GM08714 (cell line): ENCODE measurements around the gene WWC2.

Source experiments
- H3K4me3 ChIP-seq: fragments of 200-500 bp; sonication (Bioruptor generic); 2 replicates; pipeline ENCODE4 v1.5.1; 2014; ENCODE audit warnings: mild to moderate bottlenecking, low read length, inconsistent platforms
- ZNF274 ChIP-seq: IDR thresholded peaks from 2 replicates; pipeline ENCODE4 v1.6.1; 2012; ENCODE audit warnings: mild to moderate bottlenecking, low read depth, low read length

The WWC2 gene

GRCh38 chr4:183362036-183362435, 263.0 kb downstream of the WWC2 start:
- no peak overlapping the region for H3K4me3 ChIP-seq
- no peak for TF ChIP-seq ZNF274

- no peak for TF ChIP-seq ZNF274
- no peak overlapping the region for H3K4me3 ChIP-seq
These were observed 264.0 kb downstream of the WWC2 start for GRCh38 chr4:183362916-183363542.

DNA sequence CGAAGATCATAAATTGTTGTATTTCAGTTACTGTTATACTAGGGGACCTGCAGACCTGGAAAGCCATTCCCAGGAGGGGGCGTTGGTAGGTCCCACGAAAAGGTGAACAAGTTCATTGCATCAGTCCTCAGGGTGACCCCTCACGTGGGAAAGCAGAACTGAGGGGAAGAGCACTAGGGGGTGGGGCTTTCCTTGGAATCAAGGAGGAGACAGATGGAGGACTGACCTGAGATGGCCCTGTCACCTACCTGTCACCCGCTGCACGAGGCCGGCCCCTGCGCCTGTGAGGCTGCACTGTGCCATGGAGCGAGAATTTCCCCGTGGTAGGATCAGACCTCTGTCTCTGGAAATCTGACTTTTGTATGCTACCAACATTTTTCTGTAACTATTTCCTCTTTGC, 265.0 kb downstream of the WWC2 start:
- no peak overlapping the region for H3K4me3 ChIP-seq
- TF ChIP-seq ZNF274: no peak

GRCh38 chr4:183366206-183366835, 267.3 kb downstream of the WWC2 start:
- no peak for TF ChIP-seq ZNF274
- H3K4me3 ChIP-seq: no peak overlapping the region

- TF ChIP-seq ZNF274: no peak
- H3K4me3 ChIP-seq: no peak overlapping the region
These were observed 270.0 kb downstream of the WWC2 start for GRCh38 chr4:183369073-183369472.
